ENCODE data around the gene RB1. TPM values are rescaled to one million over a fixed set of nuclear protein-coding genes. Genes with fewer than 3 reads are reported as not detected.
A peak's percentile ranks its signal among the peaks of the same experiment; 100 is the strongest.

Gene RB1
- total RNA-seq, 1 donor from 2014 or later: 10.6 TPM

GRCh38 chr13:48319531-48320398, 16.2 kb downstream of the RB1 start:
- no peaks in the 10 kb centered on the region for H3K27me3 ChIP-seq

DNA sequence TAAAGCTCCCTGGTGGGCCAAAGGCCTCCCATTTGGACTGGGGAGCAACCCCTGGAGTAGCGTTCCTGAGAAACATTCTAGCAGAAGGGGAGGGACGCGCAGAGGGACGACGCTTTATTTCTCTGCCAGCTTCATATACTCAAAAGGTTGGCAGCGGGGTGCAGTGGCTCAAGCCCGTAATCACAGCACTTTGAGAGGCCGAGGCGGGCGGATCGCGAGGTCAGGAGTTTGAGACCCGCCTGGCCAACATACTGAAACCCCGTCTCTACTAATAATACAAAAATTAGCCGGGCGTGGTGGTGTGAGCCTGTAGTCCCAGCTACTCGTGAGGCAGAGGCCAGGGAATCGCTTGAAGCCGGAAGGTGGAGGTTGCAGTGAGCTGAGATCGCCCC, 16.8 kb downstream of the RB1 start:
- Histone ChIP-seq H3K4me3 (peak overlapping the region in 1 of 2 donors; percentile 51), H3K27me3 (no peaks in the 10 kb centered on the region), H3K9me3 (peaks cover 0 to 14% of the 10 kb centered on the region in 2 donors), H3K27ac (no peak overlapping the region), H3K36me3 (peaks cover 6 to 18% of the 10 kb centered on the region in 2 donors), H3K4me1 (no peaks in the 10 kb centered on the region)
- TF ChIP-seq, protein P1, sequence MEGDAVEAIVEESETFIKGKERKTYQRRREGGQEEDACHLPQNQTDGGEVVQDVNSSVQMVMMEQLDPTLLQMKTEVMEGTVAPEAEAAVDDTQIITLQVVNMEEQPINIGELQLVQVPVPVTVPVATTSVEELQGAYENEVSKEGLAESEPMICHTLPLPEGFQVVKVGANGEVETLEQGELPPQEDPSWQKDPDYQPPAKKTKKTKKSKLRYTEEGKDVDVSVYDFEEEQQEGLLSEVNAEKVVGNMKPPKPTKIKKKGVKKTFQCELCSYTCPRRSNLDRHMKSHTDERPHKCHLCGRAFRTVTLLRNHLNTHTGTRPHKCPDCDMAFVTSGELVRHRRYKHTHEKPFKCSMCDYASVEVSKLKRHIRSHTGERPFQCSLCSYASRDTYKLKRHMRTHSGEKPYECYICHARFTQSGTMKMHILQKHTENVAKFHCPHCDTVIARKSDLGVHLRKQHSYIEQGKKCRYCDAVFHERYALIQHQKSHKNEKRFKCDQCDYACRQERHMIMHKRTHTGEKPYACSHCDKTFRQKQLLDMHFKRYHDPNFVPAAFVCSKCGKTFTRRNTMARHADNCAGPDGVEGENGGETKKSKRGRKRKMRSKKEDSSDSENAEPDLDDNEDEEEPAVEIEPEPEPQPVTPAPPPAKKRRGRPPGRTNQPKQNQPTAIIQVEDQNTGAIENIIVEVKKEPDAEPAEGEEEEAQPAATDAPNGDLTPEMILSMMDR (IDR thresholded peaks at IDR 0.05): no peak
- intact Hi-C loops (cut with DNase I): no loop called here
- DNase-seq (ENCODE audit: low spot score in 2 of 2): no peak

More at GRCh38 chr13:48319531-48320398, 16.2 kb downstream of the RB1 start:
- TF ChIP-seq, protein P1 (IDR thresholded peaks at IDR 0.05): no peak
- H3K4me1 ChIP-seq: no peaks in the 10 kb centered on the region
- H3K36me3 ChIP-seq: peaks cover 6 to 18% of the 10 kb centered on the region in 2 donors
- no peak for DNase-seq (ENCODE audit: low spot score in 2 of 2)
- H3K9me3 ChIP-seq: peaks cover 0 to 14% of the 10 kb centered on the region in 2 donors
- peak overlapping the region in 1 of 2 donors; percentile 51 for H3K4me3 ChIP-seq
- H3K27ac ChIP-seq: peak overlapping the region in 1 of 2 donors; percentile 2
- intact Hi-C loops (cut with DNase I): no loop called here

DNA sequence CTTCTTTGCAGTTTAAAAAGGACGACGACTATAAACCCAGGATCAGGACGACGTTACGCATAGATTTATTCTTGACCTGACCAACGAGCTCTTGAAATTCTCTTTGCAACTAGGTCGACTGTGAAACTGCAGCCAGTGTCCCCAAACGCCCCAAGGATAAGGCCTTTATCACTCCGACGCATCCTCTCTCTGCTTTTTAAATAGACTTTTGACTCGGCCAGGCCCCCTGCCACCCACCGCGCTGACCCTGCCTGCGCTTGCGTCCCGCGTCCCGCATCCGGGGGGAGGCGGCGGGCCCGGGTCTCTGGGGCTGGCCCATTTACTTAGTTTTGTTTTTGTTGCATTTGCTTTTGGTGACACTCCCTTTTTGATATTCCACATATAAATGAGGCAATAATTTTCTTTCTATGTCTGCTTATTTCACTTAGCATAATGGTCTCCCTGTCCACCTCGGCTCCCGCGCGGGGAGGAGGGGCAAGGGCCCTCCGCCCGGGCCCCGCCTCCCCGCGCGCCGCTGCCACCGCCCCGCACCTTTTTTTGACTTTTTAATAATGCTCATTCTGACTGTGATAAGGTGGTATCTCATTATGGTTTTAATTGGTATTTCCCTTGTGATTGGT, 17.4 kb downstream of the RB1 start:
- Histone ChIP-seq H3K4me1 (no peaks in the 10 kb centered on the region), H3K36me3 (peaks cover 6 to 14% of the 10 kb centered on the region in 2 donors), H3K4me3 (peak overlapping the region in 1 of 2 donors; percentile 51), H3K27ac (no peak overlapping the region), H3K27me3 (no peaks in the 10 kb centered on the region), H3K9me3 (peaks cover 0 to 14% of the 10 kb centered on the region in 2 donors)
- intact Hi-C loops (cut with DNase I): no loop called here
- DNase-seq (ENCODE audit: low spot score in 2 of 2): no peak
- TF ChIP-seq, protein P1 (IDR thresholded peaks at IDR 0.05): no peak

DNA sequence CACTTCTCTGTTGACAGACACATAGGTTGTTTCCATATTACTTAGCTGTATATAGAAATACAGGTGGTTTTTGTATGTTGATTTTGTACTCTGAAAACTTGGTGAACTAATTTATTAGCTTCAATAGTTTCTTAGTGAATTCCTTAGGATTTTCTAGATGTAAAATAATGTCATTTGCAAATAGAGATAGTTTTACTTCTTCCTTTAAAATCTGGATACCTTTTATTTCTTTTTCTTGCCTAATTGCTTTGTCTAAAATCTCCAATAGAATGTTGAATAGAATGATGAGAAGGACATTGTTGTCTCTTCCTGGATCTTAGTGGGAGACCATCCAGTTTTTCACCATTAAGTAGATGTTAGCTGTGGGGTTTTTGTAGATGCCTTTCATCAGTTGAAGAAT, 18.7 kb downstream of the RB1 start:
- no peak overlapping the region for H3K4me3 ChIP-seq
- no peak overlapping the region for H3K27ac ChIP-seq
- H3K9me3 ChIP-seq: peaks cover 0 to 14% of the 10 kb centered on the region in 2 donors
- DNase-seq (ENCODE audit: low spot score in 2 of 2): no peak
- H3K36me3 ChIP-seq: peaks cover 4 to 5% of the 10 kb centered on the region in 2 donors
- no peaks in the 10 kb centered on the region for H3K4me1 ChIP-seq
- intact Hi-C loops (cut with DNase I): no loop called here
- H3K27me3 ChIP-seq: no peaks in the 10 kb centered on the region
- TF ChIP-seq, protein P1 (IDR thresholded peaks at IDR 0.05): no peak

DNA sequence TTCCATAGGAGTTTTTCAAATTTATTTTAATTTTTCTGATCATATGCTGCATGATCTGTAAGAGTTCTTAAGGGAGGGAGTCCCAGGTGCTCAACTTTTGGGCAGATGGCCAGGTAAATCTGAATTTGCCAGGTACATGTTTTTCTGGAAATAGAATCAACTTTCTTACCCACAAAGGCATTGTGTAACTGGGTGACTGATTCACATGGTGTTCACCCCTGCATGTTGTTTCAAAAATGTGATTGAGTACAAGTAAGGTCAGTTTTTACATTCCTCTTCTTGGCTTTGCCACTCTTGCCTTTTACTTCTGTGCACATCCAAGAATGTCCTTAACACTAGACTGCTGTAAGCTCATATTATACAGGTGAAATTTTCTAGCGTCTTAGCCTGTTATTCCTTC, 30.4 kb downstream of the RB1 start:
- Histone ChIP-seq H3K36me3 (peaks cover 1 to 3% of the 10 kb centered on the region in 2 donors), H3K27me3 (no peaks in the 10 kb centered on the region), H3K4me1 (no peaks in the 10 kb centered on the region), H3K9me3 (no peaks in the 10 kb centered on the region), H3K4me3 (no peak overlapping the region), H3K27ac (no peak overlapping the region)
- TF ChIP-seq, protein P1 (IDR thresholded peaks at IDR 0.05): no peak
- intact Hi-C loops (cut with DNase I): loop anchor here (1.0 to 2.0 kb wide), 2 partner anchors 246 to 435 kb away; no protein-coding TSS in a partner anchor
- no peak for DNase-seq (ENCODE audit: low spot score in 2 of 2)
